ENCODE data around the gene PAK2.
"Not testable (repeated sequence)": the region's sequence is repeated elsewhere in the genome, so short reads cannot be mapped to it uniquely, and the experiment has no call there.

The PAK2 gene

DNA sequence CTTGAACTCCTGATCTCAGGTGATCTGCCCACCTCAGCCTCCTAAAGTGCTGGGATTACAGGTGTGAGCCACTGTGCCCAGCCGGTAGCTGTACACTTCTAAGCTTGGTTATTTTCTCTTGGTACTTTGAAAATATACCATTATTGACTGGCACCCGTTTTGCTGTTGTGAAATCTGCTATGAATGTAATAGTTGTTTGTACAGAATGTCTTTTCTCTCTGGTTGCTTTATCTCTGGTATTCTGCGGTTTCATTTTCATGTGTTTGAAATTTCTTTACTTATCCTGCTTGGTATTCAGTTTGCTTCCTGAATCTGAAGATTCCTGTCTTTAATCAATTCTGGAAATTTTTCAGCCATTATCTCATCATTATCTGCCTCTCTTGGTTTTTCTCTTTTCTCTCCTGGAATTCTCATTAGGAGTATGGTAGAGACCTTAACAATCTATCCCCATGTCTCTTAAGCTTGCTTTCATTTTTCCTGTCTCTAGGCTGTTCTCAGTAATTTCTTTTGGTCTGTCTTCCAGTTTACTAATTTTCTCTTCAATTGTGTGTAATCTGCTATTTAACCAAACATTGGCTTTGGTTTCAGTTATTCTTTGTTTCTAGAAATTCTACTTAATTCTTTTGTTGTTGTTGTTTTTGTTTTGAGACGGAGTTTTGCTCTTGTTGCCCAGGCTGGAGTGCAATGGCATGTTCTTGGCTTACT, 2.8 kb upstream of the PAK2 start:
- no peak for DNase-seq

DNA sequence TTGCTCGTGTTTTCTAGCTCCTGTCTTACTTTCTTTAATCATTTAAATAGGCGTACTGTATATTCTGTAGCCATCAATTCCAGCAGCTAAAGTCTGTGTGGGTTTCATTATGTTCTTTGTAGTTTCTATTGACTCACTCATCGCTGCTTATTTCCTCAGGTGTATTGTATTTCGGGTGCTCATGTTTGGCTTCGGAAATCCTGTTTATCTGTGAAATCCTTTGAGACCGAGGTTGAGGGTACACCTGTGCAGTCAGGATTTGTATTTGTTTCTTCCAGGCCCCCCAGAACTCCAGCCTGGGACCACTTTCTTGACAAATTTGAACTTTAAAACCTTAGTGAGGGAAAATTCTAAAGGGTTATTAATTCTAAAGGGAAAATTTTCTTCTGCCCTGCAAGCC, 2.0 kb upstream of the PAK2 start:
- DNase-seq, result no peak

DNA sequence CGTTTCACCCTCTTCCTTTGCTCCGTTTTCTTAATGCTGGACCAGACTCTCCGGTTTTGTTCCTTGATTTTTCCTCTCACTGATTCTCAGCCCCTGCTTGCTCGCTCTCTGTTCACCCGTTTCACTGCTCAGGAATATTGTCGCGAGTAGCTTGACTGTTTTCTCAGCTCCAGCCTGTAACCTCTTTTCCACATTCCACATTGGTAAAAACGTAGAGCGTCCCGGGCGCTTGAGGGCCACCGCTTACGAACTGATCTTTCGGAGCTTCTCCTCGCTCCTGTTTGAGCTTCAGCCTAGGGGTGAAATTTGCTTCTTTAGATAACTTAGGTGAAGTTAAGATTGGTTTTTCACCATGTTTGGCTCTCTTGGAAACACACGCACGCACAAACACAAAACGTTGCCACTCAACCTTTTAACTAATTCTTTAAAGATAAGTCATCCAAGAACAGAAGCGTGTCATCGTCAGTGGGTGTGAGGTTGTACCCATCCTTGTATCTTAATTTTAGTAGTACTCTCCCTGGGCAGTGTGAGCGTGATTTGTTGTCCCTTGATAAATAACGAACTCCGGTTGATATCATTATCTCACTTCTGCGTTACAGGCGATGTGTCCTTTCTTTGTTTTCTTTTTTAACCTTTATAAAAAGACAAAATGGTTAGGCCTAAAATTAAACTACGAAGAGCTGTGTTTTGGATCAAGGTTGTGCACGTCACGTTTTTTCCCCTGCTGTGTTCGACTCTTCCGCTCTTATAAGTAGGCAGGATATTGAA, 1.0 kb downstream of the PAK2 start:
- no peak for DNase-seq

DNA sequence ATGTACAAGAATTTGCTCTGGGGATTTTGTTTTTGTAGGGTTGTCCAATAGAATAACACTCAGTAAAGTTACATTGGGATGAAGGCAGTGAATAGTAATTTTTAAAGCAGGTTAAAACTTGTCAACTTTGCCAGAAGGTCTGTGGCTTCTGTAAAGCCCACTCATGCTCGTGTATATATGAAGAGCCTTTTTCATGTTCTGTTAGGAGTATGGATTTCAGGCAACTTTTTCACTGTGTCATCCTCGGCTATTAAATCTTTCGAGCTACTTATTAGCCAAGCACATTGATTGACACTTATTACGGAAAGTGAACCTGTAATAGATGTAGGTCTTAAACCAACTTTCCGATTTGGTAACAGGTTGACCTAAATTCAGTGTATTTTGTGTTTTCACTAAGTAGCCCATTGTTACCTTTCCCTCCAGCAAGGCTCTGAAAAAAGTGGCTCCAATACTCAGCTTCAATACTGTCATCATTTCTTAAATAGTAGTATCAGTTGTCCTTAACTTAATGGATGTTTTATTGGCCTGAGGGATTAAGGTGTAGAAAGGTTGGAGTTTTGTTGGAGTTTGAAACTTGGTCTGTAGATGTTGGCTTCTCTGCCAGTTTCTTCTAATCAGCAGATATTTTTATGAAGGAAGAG, 1.7 kb downstream of the PAK2 start:
- DNase-seq, result no peak

DNA sequence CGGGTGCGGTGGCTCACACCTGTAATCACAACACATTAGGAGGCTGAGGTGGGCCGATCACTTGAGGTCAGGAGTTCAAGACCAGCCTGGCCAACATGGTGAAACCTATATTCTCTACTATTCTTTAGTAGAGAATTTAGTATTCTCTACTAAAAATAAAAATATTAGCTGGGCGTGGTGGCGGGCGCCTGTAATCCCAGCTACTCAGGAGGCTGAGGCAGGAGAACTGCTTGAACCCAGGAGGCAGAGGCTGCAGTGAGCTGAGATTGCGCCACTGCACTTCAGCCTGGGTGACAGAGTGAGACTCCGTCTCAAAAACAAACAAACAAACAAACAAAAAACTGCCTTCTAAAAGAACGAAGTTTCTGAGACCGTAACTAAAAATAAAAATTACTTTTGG, 3.9 kb downstream of the PAK2 start:
- DNase-seq, result not testable (repeated sequence)

DNA sequence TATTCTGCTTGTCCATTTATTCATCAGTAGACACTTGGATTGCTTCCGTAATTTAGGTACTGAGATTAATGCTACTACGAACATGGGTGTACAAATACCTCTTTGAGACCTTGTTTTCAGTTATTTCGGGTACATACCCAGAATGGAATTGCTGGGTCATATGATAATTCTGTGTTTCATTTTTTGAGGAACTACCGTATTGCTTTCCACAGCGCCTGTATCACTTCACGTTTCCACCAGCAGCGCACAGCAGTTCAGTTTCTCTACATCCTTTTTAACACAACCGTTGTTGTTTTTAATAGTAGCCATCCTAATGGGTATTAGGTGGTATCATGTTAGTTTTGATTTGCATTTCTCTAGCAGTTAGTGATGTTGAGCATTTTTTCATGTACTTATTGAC, 9.5 kb downstream of the PAK2 start:
- no peak for DNase-seq

DNA sequence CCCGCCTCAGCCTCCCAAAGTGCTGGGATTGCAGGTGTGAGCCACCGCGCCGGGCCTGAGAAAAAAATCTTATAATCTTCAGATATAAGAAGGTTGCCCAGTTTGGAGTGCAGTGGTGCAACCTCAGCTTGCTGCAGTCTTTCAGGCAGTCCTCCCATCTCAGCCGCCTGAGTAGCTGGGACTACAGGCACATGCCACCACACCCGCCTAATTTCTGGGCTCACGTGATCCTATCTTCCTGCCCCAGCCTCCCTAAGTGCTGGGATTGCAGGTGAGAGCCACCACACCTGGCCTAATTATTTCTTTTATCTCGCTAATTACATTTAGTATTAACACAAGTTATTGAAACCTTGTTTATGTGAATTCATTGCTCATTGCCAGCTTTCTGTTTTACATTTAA, 13.5 kb downstream of the PAK2 start:
- no peak for DNase-seq

DNA sequence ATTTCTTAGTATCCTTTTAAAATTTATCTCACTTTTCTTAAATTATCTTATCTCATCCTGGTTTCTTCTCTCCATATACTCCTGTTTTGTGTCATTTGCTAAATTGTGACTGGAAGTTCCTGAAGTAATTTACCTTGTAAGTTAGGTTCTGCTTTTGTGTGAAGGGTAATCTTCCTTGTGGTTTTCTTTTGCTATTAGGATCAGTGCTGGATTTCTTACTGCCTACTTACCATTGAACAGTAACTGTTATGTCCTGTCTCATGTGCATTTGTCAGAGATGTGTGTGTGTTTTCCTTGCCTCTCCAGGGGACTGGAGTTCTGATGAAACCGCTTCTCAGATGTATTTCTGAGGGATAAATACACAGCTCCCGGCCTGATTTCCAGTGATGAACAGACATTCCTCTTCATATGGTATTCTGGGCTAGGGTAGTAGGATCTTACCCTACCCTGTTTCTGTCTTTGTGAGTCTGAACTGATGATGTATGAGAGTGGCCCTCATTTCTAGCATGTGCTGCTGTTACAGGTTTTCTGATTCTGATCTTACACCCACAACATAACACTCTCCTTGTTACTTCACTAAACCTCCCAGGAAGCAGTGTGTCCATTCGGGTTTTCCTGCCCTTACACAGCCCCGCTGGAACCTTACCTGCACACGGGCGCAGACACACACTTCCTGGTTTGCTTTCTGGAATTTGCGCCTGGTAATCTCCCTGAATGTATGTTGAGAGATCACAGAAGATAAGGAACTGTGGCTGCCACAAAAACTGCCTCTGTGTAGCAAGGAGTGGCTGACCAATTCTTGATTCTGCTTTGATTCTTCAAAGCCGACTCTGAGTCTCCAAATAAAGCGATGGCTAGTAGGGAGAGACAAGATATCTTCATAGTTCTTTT, 14.7 kb downstream of the PAK2 start:
- no peak for DNase-seq

DNA sequence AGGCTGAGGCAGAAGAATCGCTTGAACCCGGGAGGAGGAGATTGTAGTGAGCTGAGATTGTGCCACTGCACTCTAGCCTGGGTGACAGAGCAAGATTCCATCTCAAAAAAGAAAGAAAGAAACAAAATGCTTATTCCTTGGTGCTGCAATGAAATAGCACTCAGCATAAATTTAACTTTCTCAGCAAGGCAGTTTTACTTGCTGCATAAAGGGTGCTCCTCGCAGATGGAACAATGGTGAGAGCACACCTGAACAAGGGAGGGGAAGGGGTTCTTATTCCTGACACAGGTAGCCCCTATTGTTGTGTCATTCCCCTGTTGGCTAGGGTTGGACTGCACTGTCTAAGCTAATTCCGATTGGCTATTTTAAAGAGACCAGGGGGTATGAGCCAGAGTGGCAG, 17.1 kb downstream of the PAK2 start:
- DNase-seq, result no peak

DNA sequence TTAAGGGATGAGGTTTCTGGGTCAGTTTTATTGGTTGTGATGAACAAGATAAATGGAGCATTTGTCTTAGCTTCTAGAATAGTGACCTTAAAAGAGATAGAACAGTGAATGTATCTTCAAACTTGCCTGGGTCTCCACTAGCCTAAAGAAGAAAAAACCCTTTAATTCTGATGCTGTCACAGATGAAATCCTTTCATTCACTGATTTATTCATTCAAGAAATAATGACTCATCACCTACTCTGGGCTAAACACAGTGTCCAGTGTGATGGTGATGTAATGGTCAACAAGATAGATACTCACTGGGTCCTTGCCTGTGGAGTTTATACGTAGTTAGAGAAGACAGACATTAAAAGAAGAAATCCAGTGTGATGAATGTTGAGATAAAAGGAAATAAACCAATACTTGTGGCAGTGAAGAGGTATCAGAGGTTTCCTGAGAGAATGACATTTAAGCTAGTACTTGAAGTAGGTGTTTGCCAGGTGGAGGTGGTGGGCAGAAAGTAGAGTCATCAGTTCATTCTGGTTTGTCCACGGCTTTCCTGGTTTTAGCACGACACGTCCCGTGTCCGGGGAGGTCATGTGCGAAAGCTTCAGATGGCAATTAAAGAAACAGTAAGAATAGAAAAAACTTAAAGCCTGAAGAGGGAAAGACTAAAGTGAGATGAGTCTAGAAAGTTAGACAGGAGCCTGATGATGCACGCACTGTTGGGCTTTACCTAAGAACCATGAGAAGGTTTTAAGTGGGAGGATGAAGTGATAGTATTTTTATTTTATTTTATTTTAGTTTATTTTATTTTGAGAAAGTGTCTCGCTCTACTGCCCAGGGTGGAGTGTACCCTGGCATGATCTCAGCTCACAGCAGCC, 18.5 kb downstream of the PAK2 start:
- no peak for DNase-seq

DNA sequence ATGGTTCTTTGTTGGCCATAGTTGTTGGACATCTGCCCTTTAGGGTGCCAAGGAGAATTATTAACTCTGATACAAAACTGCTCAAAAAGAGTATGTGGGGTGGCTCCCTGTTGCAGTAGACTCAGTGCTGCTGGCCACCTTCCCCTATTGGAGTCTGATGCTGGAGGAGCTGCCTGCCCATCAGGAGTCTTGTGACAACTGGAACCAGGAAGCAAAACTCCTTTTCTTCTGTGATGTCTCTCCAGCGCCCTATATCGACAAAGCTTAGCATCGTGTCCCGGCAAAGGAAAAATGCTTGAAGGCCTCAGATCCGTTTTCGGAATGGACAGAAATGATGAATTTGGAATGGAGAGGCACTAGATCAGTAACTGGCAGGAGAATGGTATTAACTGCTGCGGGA, 23.5 kb downstream of the PAK2 start:
- no peak for DNase-seq

DNA sequence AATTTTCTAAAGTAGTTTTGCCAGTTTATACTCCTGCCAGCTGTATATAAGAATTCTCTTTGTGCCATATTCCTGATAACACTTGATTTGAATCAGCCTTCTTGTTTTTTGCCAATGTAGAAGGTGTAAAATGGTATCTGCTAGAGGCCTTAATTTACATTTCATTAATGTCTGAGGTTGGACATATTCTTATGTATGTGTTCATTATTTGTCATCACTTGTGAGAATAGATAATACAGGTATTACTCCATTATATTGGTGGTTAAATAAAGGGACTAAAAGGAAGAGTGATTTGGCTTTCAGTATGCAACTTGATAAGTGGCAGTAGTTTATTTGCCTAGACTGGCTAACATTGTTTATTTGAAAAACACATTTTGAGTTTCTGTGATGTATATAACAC, 25.8 kb downstream of the PAK2 start:
- no peak for DNase-seq

DNA sequence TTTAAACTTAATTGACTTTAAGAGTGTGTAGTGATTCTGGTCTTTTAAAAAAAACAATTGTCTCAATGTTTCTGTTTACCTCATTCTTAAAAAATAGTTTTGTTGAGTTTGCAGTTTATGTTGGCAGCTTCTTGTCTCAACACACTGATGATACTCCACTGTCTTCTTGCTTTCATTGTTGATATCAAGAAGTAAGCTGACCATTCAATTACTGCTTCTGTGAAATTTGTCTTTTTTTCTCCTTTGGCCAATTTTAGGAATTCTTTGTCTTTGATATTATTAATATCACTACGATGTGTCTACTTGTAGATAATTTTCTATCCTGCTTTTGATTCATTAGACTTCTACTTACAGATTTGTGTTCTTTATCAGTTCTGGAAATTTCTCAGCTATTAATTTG, 31.4 kb downstream of the PAK2 start:
- no peak for DNase-seq

DNA sequence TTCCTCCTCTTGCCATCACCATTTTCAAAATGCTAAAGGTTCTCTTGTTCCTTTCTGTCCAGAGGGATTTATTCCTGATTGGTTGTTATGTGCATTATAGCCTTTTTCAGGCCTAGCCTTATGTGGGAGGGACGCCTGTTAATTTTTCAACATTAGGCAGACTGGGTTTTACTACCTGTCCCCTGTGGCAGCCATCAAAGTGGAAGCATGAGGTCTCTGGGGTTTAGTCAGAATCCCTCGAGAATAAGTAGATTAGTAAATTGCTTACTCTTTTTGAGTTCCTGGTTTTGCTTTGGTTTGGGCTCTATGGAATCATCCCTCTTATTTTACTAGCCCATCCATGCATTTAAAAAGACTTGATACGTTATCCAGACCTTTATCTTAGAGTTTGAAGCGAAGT, 32.4 kb downstream of the PAK2 start:
- no peak for DNase-seq

DNA sequence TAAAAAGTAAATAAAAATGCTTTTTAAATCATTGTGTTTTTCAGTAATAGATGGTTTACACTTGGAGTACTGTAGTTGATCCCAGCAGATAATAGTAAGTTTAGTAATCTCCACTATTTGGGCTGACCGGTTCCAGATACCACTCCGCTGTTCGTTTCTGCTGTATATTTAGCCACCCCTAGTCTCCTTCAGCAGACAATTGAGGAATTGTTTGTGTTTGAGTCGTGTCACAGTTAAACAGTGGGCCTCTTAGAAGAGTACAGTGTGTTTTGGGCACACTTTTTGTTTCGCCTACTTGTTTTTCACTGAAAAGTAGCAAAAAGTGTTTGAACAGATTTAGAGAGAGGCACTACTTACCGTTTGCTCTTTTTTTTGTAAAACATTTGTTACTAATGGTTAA, 33.2 kb downstream of the PAK2 start:
- DNase-seq, result no peak

DNA sequence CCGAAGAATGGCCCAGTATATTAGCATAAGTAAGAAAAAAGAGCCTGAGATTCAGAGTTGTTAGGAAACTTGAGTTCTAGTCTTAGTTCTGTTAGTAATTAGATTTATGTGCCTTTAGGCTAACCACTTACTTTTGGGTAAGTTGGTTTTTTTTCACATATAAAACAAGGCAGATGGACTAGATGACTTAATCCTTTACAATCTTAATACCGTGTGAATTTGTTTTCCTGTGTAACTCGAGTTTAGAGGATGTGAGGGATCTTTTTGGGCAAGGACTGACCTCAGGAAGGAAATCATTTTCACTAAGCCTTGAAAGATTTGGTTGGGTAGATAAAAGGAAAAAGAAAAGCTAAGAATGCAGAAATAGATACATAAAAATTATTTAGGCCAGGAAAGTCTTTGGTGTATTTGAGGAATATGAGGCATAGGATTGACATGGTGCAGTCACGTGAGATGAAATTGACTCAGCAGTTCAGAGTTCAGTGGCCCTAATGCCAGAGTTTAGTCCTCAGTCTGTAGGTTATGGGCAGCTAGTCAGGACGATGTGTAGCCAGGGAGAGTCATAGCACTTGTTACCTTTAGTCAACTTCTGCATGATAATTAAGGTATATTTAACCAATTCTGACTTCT, 34.6 kb downstream of the PAK2 start:
- DNase-seq, result no peak

DNA sequence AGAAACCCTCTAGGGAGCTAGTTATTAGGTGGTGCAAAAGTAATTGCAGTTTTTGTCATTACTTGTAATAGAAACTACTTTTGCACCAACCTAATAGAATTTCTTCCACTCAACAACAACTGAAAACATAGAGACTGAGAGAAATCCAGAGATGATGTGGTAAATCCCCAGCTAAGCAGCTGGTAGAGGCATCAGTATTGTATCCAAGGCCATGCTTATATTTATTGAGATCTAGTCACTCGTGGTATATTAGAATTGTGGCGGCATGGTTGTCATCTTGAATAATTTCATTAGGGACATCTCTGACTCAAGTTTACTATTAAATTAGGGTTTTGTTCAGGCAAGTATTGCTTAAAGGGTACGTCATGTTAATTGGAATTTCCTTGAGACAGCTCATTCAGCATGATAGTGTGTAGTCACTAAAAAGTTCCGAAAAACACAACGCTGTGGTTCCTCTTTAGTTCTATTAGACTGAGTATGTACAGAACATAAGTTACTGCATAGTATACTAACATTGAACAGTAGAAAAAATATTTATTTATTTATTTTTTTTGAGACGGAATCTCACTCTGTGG, 35.3 kb downstream of the PAK2 start:
- DNase-seq, result no peak

DNA sequence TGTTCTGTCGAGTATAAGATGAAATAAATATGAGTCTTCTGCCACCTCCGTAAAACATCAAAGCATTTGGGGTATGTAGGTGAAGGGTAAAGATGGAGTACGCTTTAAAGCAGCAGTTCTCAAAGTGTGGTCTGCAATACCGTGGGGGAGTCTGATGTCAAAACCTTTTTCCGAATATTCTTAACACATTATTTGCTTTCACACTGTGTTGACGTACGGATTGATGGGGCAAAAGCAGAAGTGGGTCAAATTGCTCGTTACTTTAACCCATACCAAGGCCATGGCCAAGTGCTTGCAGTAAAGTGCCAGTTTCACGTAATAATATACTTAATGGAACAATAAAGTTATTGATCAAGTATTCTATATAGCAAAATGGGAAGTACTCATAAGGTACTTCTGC, 36.3 kb downstream of the PAK2 start:
- no peak for DNase-seq

DNA sequence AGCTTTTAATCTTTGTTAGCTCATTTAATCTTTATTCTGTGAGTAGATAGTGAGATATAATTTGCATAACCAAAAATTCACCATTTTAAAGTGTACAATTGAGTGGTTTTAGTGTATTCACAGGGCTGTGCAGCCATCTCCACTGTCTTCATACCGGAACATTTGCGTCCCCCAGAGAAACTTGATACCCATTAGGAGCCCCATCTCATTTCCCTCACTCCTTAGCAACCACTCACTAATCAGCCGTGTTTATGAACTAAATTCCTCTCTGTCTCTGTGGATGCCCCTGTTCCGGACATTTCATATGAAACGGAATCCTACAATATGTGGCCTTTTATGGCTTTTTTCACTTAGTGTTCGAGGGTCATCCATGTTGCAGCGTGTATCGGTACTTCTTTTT, 38.2 kb downstream of the PAK2 start:
- no peak for DNase-seq

DNA sequence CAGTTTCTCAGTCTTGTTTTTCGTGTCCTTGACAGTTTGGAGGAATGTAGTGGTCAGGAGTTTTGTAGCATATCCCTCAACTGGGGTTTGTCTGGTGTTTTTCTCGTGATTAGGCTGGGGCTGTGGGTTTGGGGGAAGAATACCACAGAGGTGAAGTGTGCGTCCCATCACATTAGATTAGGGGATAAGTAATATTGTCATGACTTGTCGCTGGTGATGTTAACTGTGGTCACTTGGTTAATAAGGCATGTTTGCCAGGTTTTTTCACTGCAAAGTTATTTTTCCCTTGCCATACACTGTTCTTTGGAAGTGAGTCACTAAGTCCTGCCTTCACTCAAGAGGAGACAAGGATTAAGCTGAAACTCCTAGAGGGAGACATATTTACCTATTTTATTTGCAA, 39.1 kb downstream of the PAK2 start:
- no peak for DNase-seq

DNA sequence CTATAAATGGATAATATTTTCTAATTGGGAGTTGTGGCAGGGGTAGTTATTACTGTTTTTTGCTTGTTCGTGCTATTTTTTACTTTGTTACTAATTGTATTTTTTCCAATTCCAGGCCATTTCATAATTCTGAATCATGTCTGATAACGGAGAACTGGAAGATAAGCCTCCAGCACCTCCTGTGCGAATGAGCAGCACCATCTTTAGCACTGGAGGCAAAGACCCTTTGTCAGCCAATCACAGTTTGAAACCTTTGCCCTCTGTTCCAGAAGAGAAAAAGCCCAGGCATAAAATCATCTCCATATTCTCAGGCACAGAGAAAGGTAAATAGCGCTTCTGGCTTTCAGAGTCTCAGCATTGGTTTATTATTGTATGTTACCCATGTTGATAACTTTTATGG, 42.9 kb downstream of the PAK2 start:
- DNase-seq, result no peak

All from activated CD4-positive, CD25-positive, alpha-beta regulatory T cell (primary cell).